ENCODE measurements around the gene C3orf22. TPM values are rescaled to one million over a fixed set of nuclear protein-coding genes. Genes with fewer than 3 reads are reported as not detected.

C3orf22 gene
- total RNA-seq, 1 experiment from 2014 or later = not detected

DNA sequence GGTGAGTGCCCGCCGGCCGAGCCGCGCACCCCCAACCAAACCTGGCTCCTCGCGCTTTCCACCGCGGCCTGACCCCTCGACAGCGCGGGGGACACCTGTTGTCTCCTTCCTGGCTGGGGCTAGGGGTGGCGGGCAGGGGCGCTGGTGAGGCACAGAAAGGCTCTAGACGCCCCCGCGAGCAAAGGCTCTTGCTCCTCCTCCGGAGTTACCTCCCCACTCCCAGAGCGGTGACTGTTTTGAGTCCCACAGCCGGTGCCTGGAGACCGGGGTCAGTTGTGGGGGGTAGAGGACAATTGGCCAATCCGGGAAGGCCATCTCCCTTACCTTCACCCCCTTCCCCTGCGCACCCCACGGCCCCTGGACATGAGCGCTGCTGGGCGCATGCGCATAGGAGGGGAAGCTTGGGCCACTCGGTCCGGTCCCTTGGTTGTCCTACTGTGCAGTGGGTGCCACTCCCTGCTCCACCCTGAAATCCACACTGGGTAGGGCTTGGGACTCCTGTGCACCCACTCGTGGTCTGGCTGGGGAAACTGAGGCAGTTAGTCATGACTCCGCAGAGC lies 34.2 kb downstream of the C3orf22 start:
- Histone ChIP-seq H3K4me3 (peak overlapping the region; percentile 19), H3K27me3 (replicated peaks) (peaks cover 17% of the 10 kb centered on the region), H3K4me1 (replicated peaks) (peaks cover 10% of the 10 kb centered on the region), H3K27ac (no peak overlapping the region), H3K36me3 (no peaks in the 10 kb centered on the region), H3K9me3 (replicated peaks) (no peaks in the 10 kb centered on the region)
- no peak for DNase-seq (ENCODE audit: low read depth in 1 of 2, low spot score in 2 of 2)

DNA sequence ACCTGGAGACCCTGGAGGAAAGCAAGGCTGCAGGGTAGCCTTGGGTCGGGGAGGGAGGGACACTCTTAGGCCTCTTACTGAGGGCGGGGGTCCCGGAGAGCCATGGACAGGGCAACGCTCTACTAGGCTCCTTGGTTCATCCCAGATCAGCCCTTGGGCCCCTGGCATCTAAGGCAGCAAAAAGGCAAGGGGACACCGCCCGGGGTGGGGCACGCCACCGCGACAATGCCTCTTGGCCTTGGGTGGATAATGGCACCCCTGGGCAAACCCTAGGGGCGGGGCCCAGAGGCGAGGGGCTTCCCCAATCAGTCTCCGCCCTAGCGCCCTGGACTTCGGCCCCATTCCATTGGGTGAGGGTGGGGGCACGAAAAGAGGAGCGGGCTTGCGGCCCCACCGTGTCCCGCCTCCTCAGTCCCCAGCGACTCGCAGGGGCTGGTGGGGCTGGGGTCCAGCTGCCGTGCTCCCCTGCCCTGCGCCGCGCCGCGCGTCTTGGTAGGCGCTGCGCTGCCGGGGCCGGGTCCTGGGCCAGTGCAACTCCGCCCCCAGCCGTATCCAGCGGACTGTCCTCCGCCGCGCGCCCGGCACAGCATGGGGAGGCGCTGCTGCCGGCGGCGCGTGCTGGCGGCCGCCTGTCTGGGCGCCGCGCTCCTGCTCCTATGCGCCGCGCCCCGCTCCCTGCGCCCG lies 34.8 kb downstream of the C3orf22 start, which contains the start of gene CHST13:
TSS of gene CHST13 (plus strand) at position 411 of the 684 bp plus-strand sequence. CDS start at position 589, 178 bp downstream.
- no peak for DNase-seq (ENCODE audit: low read depth in 1 of 2, low spot score in 2 of 2)
- Histone ChIP-seq H3K4me3 (peak within 1 kb of the TSS; percentile 19), H3K9me3 (replicated peaks) (no peaks in the 10 kb centered on the region), H3K4me1 (replicated peaks) (peaks cover 10% of the 10 kb centered on the region), H3K27me3 (replicated peaks) (peaks cover 17% of the 10 kb centered on the region), H3K27ac (no peak within 1 kb of the TSS), H3K36me3 (no peaks in the 10 kb centered on the region)

DNA sequence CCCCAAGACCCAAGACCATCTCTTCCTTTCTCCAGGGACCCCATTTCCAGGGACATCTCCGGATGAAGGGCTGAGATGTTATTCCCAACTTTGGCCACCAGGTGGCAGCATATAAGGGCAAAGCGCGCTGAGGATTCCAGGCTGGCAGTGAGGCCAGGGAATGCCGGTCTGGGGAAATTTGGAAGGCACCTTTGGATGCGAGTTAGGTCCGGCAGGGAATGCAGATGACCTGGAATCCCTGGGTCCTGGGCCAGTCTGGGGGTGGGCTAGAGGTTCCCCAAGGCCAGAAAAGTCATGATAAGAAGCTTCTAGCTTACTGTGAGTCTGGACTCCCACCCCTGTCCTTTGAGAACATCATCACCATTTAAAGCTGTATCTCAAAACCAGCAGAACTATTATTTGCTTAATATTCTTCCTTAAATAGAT lies 36.4 kb downstream of the C3orf22 start:
- Histone ChIP-seq H3K27ac (no peak overlapping the region), H3K4me1 (replicated peaks) (peaks cover 10% of the 10 kb centered on the region), H3K4me3 (no peak overlapping the region), H3K36me3 (no peaks in the 10 kb centered on the region), H3K9me3 (replicated peaks) (no peaks in the 10 kb centered on the region), H3K27me3 (replicated peaks) (peaks cover 17% of the 10 kb centered on the region)
- DNase-seq (ENCODE audit: low read depth in 1 of 2, low spot score in 2 of 2) = peak in 1 of 2 experiments; percentile 41

DNA sequence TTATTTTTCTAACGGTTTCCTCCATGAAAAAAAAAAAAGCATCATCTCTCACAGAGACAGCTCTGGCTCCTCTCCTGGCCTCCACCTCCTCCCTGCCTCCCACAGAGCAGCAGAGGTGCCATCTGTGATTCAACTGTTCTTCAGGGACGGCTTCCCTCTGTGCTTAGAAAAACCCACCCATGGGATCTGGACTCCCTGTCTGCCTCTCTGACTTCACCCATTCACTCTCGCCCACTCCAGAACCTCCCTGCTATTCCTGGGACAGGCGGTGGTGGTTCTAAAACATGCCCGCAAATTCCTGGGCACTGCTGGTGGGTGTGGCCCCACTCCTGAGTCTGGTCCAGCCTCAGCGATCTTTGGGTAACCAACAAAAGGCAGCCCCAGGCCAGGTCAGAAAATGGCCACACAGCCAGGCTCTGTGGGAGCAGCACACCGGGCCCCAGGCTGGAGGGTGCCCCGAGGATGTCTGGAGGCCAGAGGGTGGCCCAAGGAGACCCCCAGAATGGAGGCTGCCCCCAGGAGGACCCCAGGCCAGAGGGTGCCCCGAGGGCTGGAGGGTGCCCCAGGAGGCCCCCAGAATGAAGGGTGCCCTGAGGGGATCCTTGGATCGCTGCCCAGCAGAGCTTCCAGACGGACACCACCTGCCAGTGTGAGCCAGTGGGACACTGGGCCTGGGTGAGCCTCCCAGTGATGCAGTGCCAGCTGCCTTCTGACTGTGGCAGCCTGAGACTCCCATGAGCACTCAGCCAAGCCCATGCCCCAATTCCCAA lies 37.4 kb downstream of the C3orf22 start:
- Histone ChIP-seq H3K9me3 (replicated peaks) (no peaks in the 10 kb centered on the region), H3K4me1 (replicated peaks) (peaks cover 10% of the 10 kb centered on the region), H3K27me3 (replicated peaks) (peaks cover 17% of the 10 kb centered on the region), H3K27ac (no peak overlapping the region), H3K36me3 (no peaks in the 10 kb centered on the region), H3K4me3 (no peak overlapping the region)
- no peak for DNase-seq (ENCODE audit: low read depth in 1 of 2, low spot score in 2 of 2)

DNA sequence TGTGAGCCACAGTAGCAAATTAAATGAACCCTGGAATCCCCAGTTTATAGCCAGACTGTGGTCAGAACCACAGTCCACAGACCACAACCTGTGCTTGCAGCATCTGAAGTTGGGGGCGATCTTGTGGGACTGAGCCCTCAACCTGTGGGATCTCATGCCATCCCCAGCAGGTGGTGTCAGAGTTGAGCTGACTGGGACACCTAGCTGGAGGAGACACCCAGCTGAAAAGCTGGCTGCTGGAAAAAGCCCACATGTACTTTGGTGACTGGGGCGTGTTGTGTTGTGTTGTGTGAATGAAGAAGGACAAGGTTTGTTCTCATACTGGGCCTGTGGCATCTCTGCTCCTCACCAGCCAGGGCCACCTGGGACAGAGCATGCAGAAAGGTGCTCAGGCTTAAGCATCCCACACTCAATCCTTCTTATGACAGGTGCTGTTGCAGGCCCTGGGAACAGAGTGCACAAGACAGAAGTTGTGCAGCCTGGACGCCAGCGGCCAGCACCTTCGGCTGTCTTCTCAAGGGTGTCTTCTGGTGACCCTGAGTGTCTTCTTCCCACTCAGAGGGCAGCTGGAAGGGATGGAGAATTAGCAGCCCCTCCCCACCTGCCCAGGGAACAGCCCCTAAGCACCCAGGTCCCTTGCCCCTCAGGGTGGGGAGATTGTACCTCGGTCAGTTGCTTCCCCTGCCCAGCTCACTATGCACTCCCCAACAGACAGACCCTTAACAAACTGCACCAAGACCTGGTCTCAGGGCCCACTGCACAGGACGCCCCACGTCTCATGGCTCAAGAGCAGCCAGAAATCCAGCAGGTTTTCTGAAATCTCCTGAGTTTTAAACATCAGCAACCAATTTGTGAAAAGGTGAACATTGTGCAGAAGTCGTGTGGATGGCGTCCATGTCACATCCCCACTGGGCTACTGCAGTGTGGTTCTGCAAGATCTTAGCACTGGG lies 39.0 kb downstream of the C3orf22 start:
- H3K27ac ChIP-seq = no peak overlapping the region
- peaks cover 10% of the 10 kb centered on the region for H3K4me1 ChIP-seq (replicated peaks)
- no peak for DNase-seq (ENCODE audit: low read depth in 1 of 2, low spot score in 2 of 2)
- H3K9me3 ChIP-seq (replicated peaks) = no peaks in the 10 kb centered on the region
- no peak overlapping the region for H3K4me3 ChIP-seq
- H3K27me3 ChIP-seq (replicated peaks) = peaks cover 16% of the 10 kb centered on the region
- H3K36me3 ChIP-seq = no peaks in the 10 kb centered on the region

DNA sequence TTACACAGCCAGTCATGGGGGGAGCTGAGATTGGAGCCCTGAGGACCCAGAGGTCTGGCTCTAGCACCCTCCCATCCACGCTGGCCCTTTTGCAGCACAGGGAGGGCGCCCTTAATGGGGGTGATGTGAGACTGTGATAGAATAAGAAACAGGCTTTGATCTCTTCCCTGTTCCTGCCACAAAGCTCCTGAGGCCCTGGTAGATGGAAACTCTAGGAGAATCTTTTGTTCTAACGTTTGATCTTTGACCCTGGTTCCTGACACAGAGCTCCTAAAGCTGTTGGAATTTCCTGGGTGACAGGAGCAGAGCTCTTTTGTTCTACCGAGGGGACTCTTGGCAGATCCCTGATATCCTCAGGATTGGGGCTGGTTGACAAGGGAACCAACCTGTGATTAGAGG lies 40.0 kb downstream of the C3orf22 start:
- H3K4me3 ChIP-seq = no peak overlapping the region
- H3K36me3 ChIP-seq = no peaks in the 10 kb centered on the region
- H3K27me3 ChIP-seq (replicated peaks) = peaks cover 6% of the 10 kb centered on the region; the same call in 1 of the 2 replicates
- H3K9me3 ChIP-seq (replicated peaks) = no peaks in the 10 kb centered on the region
- DNase-seq (ENCODE audit: low read depth in 1 of 2, low spot score in 2 of 2) = no peak
- H3K4me1 ChIP-seq (replicated peaks) = peaks cover under 1% of the 10 kb centered on the region
- H3K27ac ChIP-seq = no peak overlapping the region

DNA sequence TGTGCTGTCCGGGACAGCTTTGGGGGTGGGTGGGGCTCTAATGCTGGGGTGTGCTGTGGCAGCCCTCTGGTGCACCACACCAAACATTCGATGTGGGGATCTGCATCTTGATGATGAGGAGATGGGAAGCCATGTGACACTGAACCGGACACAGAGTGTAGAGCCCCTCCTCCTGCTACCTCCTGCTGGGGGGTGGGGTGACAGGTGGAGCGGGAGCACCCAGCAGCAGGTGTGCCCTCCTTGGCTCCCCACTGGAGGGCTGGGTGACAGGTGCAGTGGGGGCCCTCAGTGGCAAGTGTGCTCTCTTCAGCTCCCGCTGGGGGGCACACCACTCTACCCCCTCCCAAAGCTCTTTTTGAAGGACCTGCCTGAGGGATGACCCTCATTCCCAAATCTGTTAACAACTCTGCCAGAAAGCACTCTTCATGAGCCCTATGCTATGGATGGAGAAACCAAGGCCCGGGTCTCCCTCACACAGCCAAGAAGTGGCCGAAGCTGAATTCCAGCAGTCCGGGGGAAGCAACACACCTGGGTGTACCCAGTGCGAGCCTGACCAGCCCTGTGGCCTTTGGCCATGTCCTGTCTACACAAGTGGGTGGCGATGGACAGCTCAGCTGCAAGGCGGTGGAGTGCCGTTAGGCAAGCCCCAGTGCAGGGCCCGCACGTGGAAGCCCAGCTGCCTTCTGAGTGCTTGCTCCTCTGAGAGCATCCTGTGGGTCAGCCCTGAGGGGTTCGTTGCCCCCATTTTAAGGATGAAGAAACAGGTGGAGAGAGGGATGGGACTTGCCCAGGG lies 40.5 kb downstream of the C3orf22 start:
- Histone ChIP-seq H3K36me3 (no peaks in the 10 kb centered on the region), H3K27me3 (replicated peaks) (peaks cover 2% of the 10 kb centered on the region; the same call in 1 of the 2 replicates), H3K4me1 (replicated peaks) (no peaks in the 10 kb centered on the region), H3K4me3 (no peak overlapping the region), H3K9me3 (replicated peaks) (no peaks in the 10 kb centered on the region), H3K27ac (no peak overlapping the region)
- no peak for DNase-seq (ENCODE audit: low read depth in 1 of 2, low spot score in 2 of 2)

DNA sequence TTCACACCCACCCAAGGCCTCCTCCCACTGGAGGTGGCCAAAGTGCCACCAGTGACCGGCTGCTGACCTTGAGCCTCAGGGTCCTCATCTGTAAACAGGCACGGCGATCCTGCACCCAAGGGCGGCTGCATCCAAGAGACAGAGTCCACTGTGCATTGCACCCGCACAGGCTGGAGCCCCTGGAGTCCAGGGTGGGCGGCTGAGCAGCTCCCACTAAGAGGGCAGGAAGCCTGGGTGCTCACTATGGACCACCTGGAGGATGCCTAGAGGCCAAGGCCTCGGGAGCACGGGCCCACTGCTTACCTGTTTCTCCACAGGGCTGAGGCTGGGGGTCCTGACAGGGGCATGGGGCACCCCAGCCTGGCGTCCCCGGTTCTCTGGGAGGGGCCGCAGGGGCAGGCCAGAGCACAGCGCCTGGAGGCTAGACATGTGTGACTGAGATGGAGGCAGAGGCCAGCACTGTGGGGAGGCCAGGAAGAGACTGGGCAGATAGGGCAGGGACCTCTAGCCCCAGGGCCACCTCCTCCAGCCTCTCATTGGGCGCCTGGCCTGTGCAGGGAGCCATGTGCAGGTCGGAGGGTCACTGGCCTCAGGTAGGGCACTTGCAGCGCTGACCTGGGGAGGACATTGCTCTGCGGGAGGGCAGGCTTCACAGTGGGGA lies 41.3 kb downstream of the C3orf22 start, which contains the start of gene UROC1:
TSS of gene UROC1 (minus strand) at position 483 of the 661 bp plus-strand sequence. CDS start at position 429, 54 bp downstream.
- no peak within 1 kb of the TSS for H3K27ac ChIP-seq
- no peaks in the 10 kb centered on the region for H3K36me3 ChIP-seq
- no peak within 1 kb of the TSS for H3K4me3 ChIP-seq
- no peaks in the 10 kb centered on the region for H3K9me3 ChIP-seq (replicated peaks)
- DNase-seq (ENCODE audit: low read depth in 1 of 2, low spot score in 2 of 2) = no peak
- no peaks in the 10 kb centered on the region for H3K27me3 ChIP-seq (replicated peaks)
- no peaks in the 10 kb centered on the region; the same call in 1 of the 2 replicates for H3K4me1 ChIP-seq (replicated peaks)

DNA sequence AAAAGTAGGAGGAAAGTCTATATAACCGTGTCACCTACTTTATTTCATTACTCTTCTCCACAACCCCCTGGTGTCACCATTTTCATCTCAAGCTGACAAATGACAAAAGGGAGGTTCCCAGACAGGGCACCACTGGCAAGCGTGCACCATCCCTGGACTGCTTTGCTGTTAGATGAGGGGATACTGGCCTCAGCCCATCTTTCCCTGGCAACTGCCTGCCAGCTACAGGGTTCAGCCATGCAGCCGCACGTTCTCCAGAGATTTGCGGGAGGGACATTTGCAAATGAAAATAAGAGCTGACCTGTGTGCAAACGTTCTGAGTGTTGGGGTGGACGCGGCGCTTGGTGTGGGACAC lies 41.8 kb downstream of the C3orf22 start:
- DNase-seq (ENCODE audit: low read depth in 1 of 2, low spot score in 2 of 2) = no peak
- Histone ChIP-seq H3K4me1 (replicated peaks) (peaks cover 5% of the 10 kb centered on the region), H3K9me3 (replicated peaks) (no peaks in the 10 kb centered on the region), H3K27ac (no peak overlapping the region), H3K27me3 (replicated peaks) (no peaks in the 10 kb centered on the region), H3K36me3 (no peaks in the 10 kb centered on the region), H3K4me3 (no peak overlapping the region)

DNA sequence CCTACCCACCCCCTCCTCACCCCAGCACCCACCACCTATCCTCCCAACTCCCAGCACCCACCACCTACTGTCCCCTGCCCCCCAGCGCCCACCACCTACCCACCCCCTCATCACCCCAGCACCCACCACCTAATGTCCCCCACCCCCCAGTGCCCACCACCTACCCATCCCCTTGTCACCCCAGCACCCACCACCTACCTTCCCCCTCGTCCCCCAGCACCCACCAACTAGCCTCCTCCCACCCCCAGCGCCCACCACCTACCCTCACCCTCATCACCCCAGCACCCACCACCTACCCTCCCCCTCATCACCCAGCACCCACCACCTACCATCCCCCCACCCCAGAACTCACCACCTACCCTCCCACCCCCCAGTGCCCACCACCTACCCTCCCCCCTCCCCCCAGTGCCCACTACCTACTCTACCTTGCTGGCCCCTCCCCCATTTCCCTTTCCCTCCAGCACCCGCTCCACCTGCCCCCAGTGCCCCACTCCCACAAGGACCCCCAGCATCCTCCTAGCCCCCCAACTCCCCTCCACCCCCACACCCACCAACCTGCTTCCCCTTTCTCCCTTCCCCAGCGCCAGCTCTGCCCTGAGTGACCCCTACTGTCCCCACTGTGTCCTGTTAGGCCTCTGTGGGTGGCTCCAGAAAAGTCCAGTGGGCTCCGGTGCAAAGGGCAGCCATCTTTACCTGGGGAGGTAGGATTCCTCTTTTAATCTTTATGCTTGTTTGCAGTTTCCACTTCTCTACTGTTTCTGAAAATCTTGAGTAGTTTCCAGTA lies 42.4 kb downstream of the C3orf22 start:
- no peak overlapping the region for H3K27ac ChIP-seq
- no peaks in the 10 kb centered on the region for H3K9me3 ChIP-seq (replicated peaks)
- DNase-seq (ENCODE audit: low read depth in 1 of 2, low spot score in 2 of 2) = no peak
- H3K27me3 ChIP-seq (replicated peaks) = no peaks in the 10 kb centered on the region
- H3K36me3 ChIP-seq = no peaks in the 10 kb centered on the region
- peaks cover 6% of the 10 kb centered on the region for H3K4me1 ChIP-seq (replicated peaks)
- no peak overlapping the region for H3K4me3 ChIP-seq

DNA sequence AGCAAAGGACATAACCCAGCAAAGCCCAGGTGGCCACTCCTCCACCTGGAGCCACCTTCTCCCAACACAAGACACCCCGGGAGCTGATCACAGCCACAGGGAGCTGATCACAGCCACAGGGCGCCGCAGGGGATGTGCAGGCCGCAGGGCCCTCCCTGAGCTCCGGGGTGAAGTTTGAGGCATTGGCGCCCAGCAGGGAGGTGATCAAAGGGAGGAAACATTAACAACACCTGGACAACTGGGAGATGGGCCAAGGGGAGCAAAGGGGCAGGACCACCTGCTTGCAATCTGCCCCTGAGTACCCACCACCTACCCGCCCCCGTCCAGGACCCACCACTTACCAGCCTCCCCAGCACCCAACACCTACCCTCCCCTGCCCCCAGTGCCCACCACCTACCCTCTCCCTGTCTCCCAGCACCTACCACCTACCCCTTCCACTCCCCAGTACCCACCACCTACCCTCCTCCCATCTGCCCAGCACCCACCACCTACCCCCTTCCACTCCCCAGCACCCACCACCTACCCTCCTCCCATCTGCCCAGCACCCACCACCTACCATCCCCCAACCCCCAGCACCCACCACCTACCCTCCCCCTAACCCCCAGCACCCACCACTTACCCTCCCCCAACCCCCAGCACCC lies 43.5 kb downstream of the C3orf22 start:
- H3K4me3 ChIP-seq = no peak overlapping the region
- no peak for DNase-seq (ENCODE audit: low read depth in 1 of 2, low spot score in 2 of 2)
- no peaks in the 10 kb centered on the region for H3K27me3 ChIP-seq (replicated peaks)
- peaks cover 6% of the 10 kb centered on the region for H3K4me1 ChIP-seq (replicated peaks)
- no peaks in the 10 kb centered on the region for H3K36me3 ChIP-seq
- no peaks in the 10 kb centered on the region for H3K9me3 ChIP-seq (replicated peaks)
- H3K27ac ChIP-seq = no peak overlapping the region
